MM.1S (cell line): ENCODE results near the gene CREBL2.

Experiments used
- CTCF ChIP-seq: fragments of 300-600 bp; sonication (generic); IDR thresholded peaks from 2 replicates; pipeline ENCODE4 v1.5.1; 2016; ENCODE audit warnings: antibody characterized with exemption, low read length, mixed read lengths
- EZH2 ChIP-seq: fragments of 300-600 bp; sonication (generic); optimal IDR thresholded peaks from 2 replicates; pipeline ENCODE3; 2017; ENCODE audit warnings: low read depth, mild to moderate bottlenecking, antibody characterized with exemption, low read length, mixed read lengths
- EZH2phosphoT487 ChIP-seq: fragments of 300-600 bp; sonication (generic); IDR thresholded peaks from 2 replicates; pipeline ENCODE4 v1.6.1; 2018; ENCODE audit warnings: antibody characterized with exemption, low read length

DNA sequence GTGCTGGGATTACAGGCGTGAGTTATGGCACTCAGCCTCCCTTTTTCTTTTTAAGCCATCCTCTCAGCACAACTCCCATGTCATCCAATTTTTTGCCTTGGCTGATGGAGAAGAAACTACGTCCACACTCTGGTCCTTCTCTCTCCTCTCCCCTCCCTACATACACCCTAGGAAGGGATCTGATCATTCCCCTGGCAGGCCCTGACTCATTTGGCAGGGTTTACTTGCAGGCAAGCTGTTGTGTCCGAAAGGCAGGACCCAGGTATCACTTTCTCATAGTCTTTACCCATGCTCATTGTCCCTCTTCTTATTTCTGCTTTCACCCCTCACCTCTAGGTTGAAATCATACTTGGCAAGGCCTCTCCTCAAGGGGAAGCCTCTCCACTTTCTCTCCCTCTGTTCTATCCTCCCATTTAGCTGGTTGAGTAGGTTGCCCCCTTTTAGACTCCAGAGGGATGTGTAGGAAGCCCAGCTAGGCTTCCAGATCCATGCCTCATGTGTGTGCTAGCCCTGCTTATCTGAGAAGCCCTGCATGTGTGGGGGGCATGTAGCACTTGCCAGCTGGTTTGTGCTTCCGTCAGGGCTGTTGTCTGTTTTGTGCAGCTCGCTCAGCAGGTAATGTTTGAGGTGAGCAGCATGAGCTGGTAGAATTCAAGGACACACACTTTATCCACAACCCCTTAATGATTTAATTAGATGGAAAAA is 69.5 kb downstream of the CREBL2 start:
- TF ChIP-seq CTCF (no peak), EZH2phosphoT487 (no peak), EZH2 (no peak)
